K562 (cell line): ENCODE data around the gene DNAJC15. TPM values are rescaled to one million over a fixed set of nuclear protein-coding genes. Genes with fewer than 3 reads are reported as not detected.

ENCODE experiments used
- ATAC-seq: fragments of 200-7000 bp; cut with Tn5 transposase; 3 replicates; pipeline ENCODE4 v1.9.1; 2020; ENCODE audit warnings: moderate library complexity
- BruUV-seq: library from RNA; stranded (reverse); fragments of 400-500 nt; replicated peaks from 2 replicates; lab custom pipeline; 2021; lab: Mats Ljungman, UMichigan
- CTCF ChIA-PET: fragments of 300-600 bp; formaldehyde crosslinking; extraction: SDS; loops from one replicate; lab custom pipeline; 2021; ENCODE audit warnings: low intra/inter-chr PET ratio; lab: Yijun Ruan, JAX
- POLR2A ChIA-PET: fragments of 300-600, 350-650 bp; sonication (Branson Sonifier 250); formaldehyde crosslinking; extraction: SDS; loops from one replicate; lab custom pipeline; 2021; ENCODE audit warnings: antibody characterized with exemption, inconsistent platforms; lab: Yijun Ruan, JAX
- DNase-seq, 4 experiments: peaks; one replicate each; pipeline versions ENCODE4 v3.0.0 to v3.0.0-alpha.2; 2011 to 2018; ENCODE audit warnings: low spot score in 3 of 4, mixed read lengths in 3 of 4; ENCODE audit errors: extremely low read depth in 1 of 4
- FAIRE-seq: peaks from 2 replicates; lab custom pipeline; 2011; peaks lifted over from hg19 to GRCh38; lab: Jason Lieb, UNC
- H2AFZ ChIP-seq: 2 replicates; pipeline ENCODE4 v1.6.0; 2011; ENCODE audit warnings: low read depth, low read length, control low read depth, inconsistent platforms
- H3K27ac ChIP-seq: fragments of 200-600 bp; 3 replicates; pipeline ENCODE4 v1.8.0; 2011; ENCODE audit warnings: low read depth, mild to moderate bottlenecking, control low read depth, inconsistent platforms, low read length, moderate library complexity, mixed read lengths; ENCODE audit errors: extremely low read depth
- H3K27me3 ChIP-seq, 2 experiments: fragments of 300-600 bp in 1 of 2; 2 replicates in 1 of 2; 3 replicates in 1 of 2; pipeline versions ENCODE4 v1.6.0 to v1.8.0; 2011; ENCODE audit warnings: inconsistent platforms in 2 of 2, low read length in 2 of 2, mild to moderate bottlenecking in 1 of 2, mixed read lengths in 1 of 2, moderate library complexity in 1 of 2; ENCODE audit not compliant: control insufficient read depth in 2 of 2, insufficient read depth in 2 of 2
- H3K36me3 ChIP-seq: fragments of 300-600 bp; 3 replicates; pipeline ENCODE4 v1.8.0; 2011; ENCODE audit warnings: mild to moderate bottlenecking, low read length, inconsistent platforms; ENCODE audit not compliant: control insufficient read depth, insufficient read depth
- H3K4me1 ChIP-seq, 2 experiments: fragments of 200-600 bp in 1 of 2; replicated peaks in 1 of 2; 2 replicates in 1 of 2; 3 replicates in 1 of 2; pipeline versions ENCODE4 v1.5.1 to v1.8.0; 2011; ENCODE audit warnings: inconsistent platforms in 2 of 2, low read length in 2 of 2, mild to moderate bottlenecking in 1 of 2, mixed read lengths in 1 of 2, moderate library complexity in 1 of 2; ENCODE audit not compliant: control insufficient read depth in 2 of 2, insufficient read depth in 2 of 2
- H3K4me2 ChIP-seq: 2 replicates; pipeline ENCODE4 v1.6.1; 2011; ENCODE audit warnings: low read length, control low read depth, inconsistent platforms, mixed read lengths; ENCODE audit not compliant: insufficient read depth
- H3K4me3 ChIP-seq: fragments of 200-600 bp; sonication (generic), shearing (Covaris generic); 2 replicates; pipeline ENCODE4 v1.5.1; 2016; ENCODE audit warnings: control low read depth, inconsistent platforms
- H3K79me2 ChIP-seq: fragments of 200-600 bp; 3 replicates; pipeline ENCODE4 v1.8.0; 2011; ENCODE audit warnings: low read length, inconsistent platforms; ENCODE audit not compliant: control insufficient read depth, insufficient read depth
- H3K9ac ChIP-seq, 2 experiments: 2 replicates each; pipeline versions ENCODE4 v1.6.0 to v1.6.1; 2011; ENCODE audit warnings: low read depth in 2 of 2, low read length in 2 of 2, control low read depth in 1 of 2, inconsistent platforms in 1 of 2, mild to moderate bottlenecking in 1 of 2, mixed read lengths in 1 of 2; ENCODE audit not compliant: insufficient read depth in 1 of 2
- H3K9me1 ChIP-seq: one replicate; pipeline ENCODE4 v1.6.0; 2011; ENCODE audit warnings: inconsistent platforms, mild to moderate bottlenecking, low read length, moderate library complexity; ENCODE audit not compliant: control insufficient read depth, insufficient read depth
- H3K9me3 ChIP-seq: replicated peaks from 2 replicates; pipeline ENCODE4 v1.5.1; 2011; ENCODE audit warnings: low read depth, low read length, inconsistent platforms; ENCODE audit not compliant: control insufficient read depth, insufficient read depth
- H4K20me1 ChIP-seq: replicated peaks from 2 replicates; pipeline ENCODE4 v1.6.1; 2011; ENCODE audit warnings: low read length, inconsistent platforms, mixed read lengths; ENCODE audit not compliant: control insufficient read depth, insufficient read depth
- ESRRB ChIP-seq: fragments of 250-450 bp; sonication (Bioruptor Pico); IDR thresholded peaks from 2 replicates; pipeline ENCODE4 v1.5.0; 2020; ENCODE audit warnings: mild to moderate bottlenecking, moderate library complexity, borderline replicate concordance
- KDM4B ChIP-seq, 2 experiments: fragments of 450-650 bp in 1 of 2; sonication (generic) in 1 of 2; IDR thresholded peaks; 2 replicates each; pipeline ENCODE4 v1.6.1; 2016 to 2017; ENCODE audit warnings: borderline replicate concordance in 2 of 2, antibody characterized with exemption in 1 of 2, low read depth in 1 of 2, mild to moderate bottlenecking in 1 of 2
- POLR2H ChIP-seq: IDR thresholded peaks from 2 replicates; pipeline ENCODE4 v1.6.1; 2016; ENCODE audit warnings: missing genetic modification characterization, low read depth, mild to moderate bottlenecking, control low read depth, missing compliant biosample characterization, moderate library complexity
- RB1 ChIP-seq: fragments of 450-650 bp; IDR thresholded peaks from 2 replicates; pipeline ENCODE4 v1.6.1; 2017; ENCODE audit warnings: low read depth, mild to moderate bottlenecking
- RBM25 ChIP-seq: fragments of 200-400 bp; formaldehyde crosslinking; IDR thresholded peaks from 2 replicates; pipeline ENCODE4 v1.6.1; 2018; ENCODE audit warnings: low read length, low read depth, moderate library complexity; ENCODE audit not compliant: severe bottlenecking
- SMAD1 ChIP-seq: fragments of 150-350 bp; IDR thresholded peaks from 2 replicates; pipeline ENCODE4 v1.6.1; 2014; ENCODE audit warnings: low read length, low read depth; ENCODE audit not compliant: partially characterized antibody
- STAT5B ChIP-seq: fragments of 250-450 bp; sonication (Bioruptor Pico); IDR thresholded peaks from 2 replicates; pipeline ENCODE4 v1.8.0; 2021; ENCODE audit warnings: mild to moderate bottlenecking, inconsistent platforms
- STAT6 ChIP-seq: sonication (generic); formaldehyde crosslinking; IDR thresholded peaks from 2 replicates; pipeline ENCODE4 v1.8.1; 2023; ENCODE audit warnings: mild to moderate bottlenecking, missing genetic modification reagents
- ZFP36 ChIP-seq: fragments of 150-350 bp; IDR thresholded peaks from 2 replicates; pipeline ENCODE4 v1.6.1; 2018; ENCODE audit warnings: low read length, low read depth; ENCODE audit not compliant: partially characterized antibody
- ZNF23 ChIP-seq: fragments of 250-450 bp; sonication (Bioruptor Pico); IDR thresholded peaks from 2 replicates; pipeline ENCODE4 v1.4.0; 2020; ENCODE audit warnings: mild to moderate bottlenecking
- ZNF316 ChIP-seq: fragments of 450-650 bp; IDR thresholded peaks from 2 replicates; pipeline ENCODE4 v1.6.1; 2016
- ZNF696 ChIP-seq: fragments of 250-450 bp; sonication (Bioruptor Pico); conservative IDR thresholded peaks from 2 replicates; pipeline ENCODE4 v1.4.0; 2020; ENCODE audit warnings: mild to moderate bottlenecking, moderate library complexity
- WGBS: fragments of 100-300 bp; shearing (Covaris generic); methylation state at CpG from one replicate; pipeline ENCODE4 v1.1.6; 2016; ENCODE audit warnings: low coverage, mixed read lengths; ENCODE audit not compliant: insufficient coverage; ENCODE audit errors: missing lambda C conversion rate; 5-methylcytosine and 5-hydroxymethylcytosine counted together
- in situ Hi-C: fragments of 300-500 bp; cut with MboI; formaldehyde crosslinking; loops from 4 replicates; pipeline ENCODE4 v1.15.0; 2018; ENCODE audit warnings: inconsistent platforms, mixed read lengths
- intact Hi-C: fragments of 100-400 bp; cut with micrococcal nuclease; formaldehyde crosslinking; loops from 2 replicates; pipeline ENCODE4 v1.14.2; 2022
- polyA plus RNA-seq, 8 experiments: library from polyadenylated mRNA; depleted of rRNA in 4 of 8; stranded (reverse) in 5 of 8; unstranded in 3 of 8; fragments of >200 nt; fragmentation: Nextera tagmentation in 2 of 8; fragmentation: Illumina TruSeq in 1 of 8; extraction: Ambion mirVana in 2 of 8; extraction: Trizol in 1 of 8; gene quantifications; 2 replicates each; pipeline versions ENCODE4 v1.2.1 to v1.2.3, GENCODE V29; 2011 to 2014; ENCODE audit warnings: inconsistent platforms in 1 of 8, missing spikeins in 1 of 8
- total RNA-seq, 7 experiments: library from RNA; depleted of rRNA in 6 of 7; stranded (reverse); fragments of >200 nt in 6 of 7; fragmentation: Illumina TruSeq in 2 of 7; extraction: Trizol in 2 of 7; gene quantifications; 2 replicates each; pipeline versions ENCODE4 v1.2.1 to v1.2.3, GENCODE V29; 2011 to 2021; ENCODE audit warnings: low replicate concordance in 1 of 7
- TF ChIP-seq, protein P1 (sequence below): fragments of 250-450 bp; sonication (Bioruptor Pico); IDR thresholded peaks from 2 replicates; pipeline ENCODE4 v1.9.0; 2021; ENCODE audit warnings: mild to moderate bottlenecking

Gene DNAJC15
- total and polyA plus RNA-seq, 9 of the 15 experiments (the other 6 are each of a cell fraction or from before 2014, with no cell fraction given) = 0.47 to 3.8 (median 1.0) TPM

DNA sequence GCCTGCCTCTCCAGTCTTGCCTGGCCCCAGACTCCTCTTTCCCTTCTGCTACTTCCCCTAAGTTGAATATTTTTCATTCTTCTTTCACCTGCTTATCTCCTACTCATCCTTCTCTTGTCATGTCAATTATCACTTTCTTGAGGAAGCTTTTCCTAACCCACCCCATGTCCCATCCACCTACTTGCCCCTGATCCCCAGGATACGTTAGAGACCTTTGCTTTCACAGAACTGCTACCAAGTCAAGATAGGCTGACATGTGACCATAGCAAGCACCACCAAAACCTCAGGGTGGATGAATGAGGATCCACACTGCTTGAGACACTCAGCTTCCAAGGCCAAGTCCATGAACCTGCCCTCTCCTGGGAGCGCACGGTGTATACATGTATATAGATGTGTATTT lies 131.5 kb downstream of the DNAJC15 start:
- Histone ChIP-seq H3K4me2 (no peak overlapping the region), H3K79me2 (no peaks in the 10 kb centered on the region), H3K9ac (no peak overlapping the region), H4K20me1 (no peaks in the 10 kb centered on the region), H2AFZ (no peak overlapping the region), H3K9me3 (no peaks in the 10 kb centered on the region), H3K4me1 (no peaks in the 10 kb centered on the region), H3K27ac (no peak overlapping the region), H3K9me1 (no peaks in the 10 kb centered on the region), H3K36me3 (no peaks in the 10 kb centered on the region), H3K4me3 (no peak overlapping the region), H3K27me3 (no peaks in the 10 kb centered on the region)
- in situ Hi-C loops (no loop called here), intact Hi-C loops (no loop called here)
- ATAC-seq (no peak), DNase-seq (no peak), FAIRE-seq (no peak)
- ChIA-PET CTCF (no interaction called here), POLR2A (no interaction called here)
- TF ChIP-seq, protein P1, sequence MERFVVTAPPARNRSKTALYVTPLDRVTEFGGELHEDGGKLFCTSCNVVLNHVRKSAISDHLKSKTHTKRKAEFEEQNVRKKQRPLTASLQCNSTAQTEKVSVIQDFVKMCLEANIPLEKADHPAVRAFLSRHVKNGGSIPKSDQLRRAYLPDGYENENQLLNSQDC (CRISPR knock-in tag) = no peak
- no peak for TF ChIP-seq ZNF696 (CRISPR knock-in tag)
- TF ChIP-seq ZNF23 (CRISPR knock-in tag) = no peak
- TF ChIP-seq RB1 = no peak
- no peak for TF ChIP-seq STAT6 (CRISPR knock-in tag)
- TF ChIP-seq KDM4B (IDR thresholded peaks at IDR 0.05; ENCODE audit: borderline replicate concordance in 2 of 2, low read depth in 1 of 2) = no peak
- no peak for TF ChIP-seq POLR2H
- TF ChIP-seq ZFP36 = no peak
- TF ChIP-seq STAT5B = no peak
- no peak for TF ChIP-seq RBM25
- TF ChIP-seq SMAD1 = no peak
- no peak for TF ChIP-seq ESRRB (CRISPR knock-in tag)
- TF ChIP-seq ZNF316 = no peak
- BruUV-seq = no TSS peak
- 0% methylated on average over 3 of the region's 3 CpGs for WGBS
